Stimulated activated CD8-positive, alpha-beta memory T cell treated with anti-CD3 and anti-CD28 coated beads, Interleukin-15, amount 100 ng/mL, for 24 hours (primary cell): ENCODE results near the gene ZNF865.

Experiments
- DNase-seq: peaks from one replicate; pipeline ENCODE4 v3.0.0-alpha.2; 2020; ENCODE audit warnings: low read depth

The ZNF865 gene

GRCh38 chr19:55605207-55605636, 225 bp upstream of the ZNF865 start:
- DNase-seq, result peak; percentile 94

GRCh38 chr19:55606471-55606787, 982 bp downstream of the ZNF865 start:
- no peak for DNase-seq

- DNase-seq, result no peak
Measured at GRCh38 chr19:55606817-55607216, 1.4 kb downstream of the ZNF865 start.

GRCh38 chr19:55609326-55609725, 3.9 kb downstream of the ZNF865 start:
- DNase-seq, result no peak

- no peak for DNase-seq
Measured at GRCh38 chr19:55611300-55611982, 6.0 kb downstream of the ZNF865 start.

- no peak for DNase-seq
Measured at GRCh38 chr19:55611983-55612645, 6.7 kb downstream of the ZNF865 start.

- DNase-seq, result no peak
Measured at GRCh38 chr19:55613396-55613795, 7.9 kb downstream of the ZNF865 start.

GRCh38 chr19:55613930-55614710, 8.7 kb downstream of the ZNF865 start:
- no peak for DNase-seq

- no peak for DNase-seq
Measured at GRCh38 chr19:55614711-55615542, 9.5 kb downstream of the ZNF865 start.

GRCh38 chr19:55615543-55616394, 10.3 kb downstream of the ZNF865 start:
- DNase-seq, result no peak

GRCh38 chr19:55616395-55616875, 11.0 kb downstream of the ZNF865 start:
- no peak for DNase-seq

GRCh38 chr19:55617426-55617825, 12.0 kb downstream of the ZNF865 start:
- DNase-seq, result no peak

- no peak for DNase-seq
Measured at GRCh38 chr19:55618426-55618825, 13.0 kb downstream of the ZNF865 start.

GRCh38 chr19:55619286-55619685, 13.8 kb downstream of the ZNF865 start:
- no peak for DNase-seq

- DNase-seq, result no peak
Measured at GRCh38 chr19:55620410-55621204, 15.2 kb downstream of the ZNF865 start.

- DNase-seq, result no peak
Measured at GRCh38 chr19:55621205-55621672, 15.8 kb downstream of the ZNF865 start.

- no peak for DNase-seq
Measured at GRCh38 chr19:55621673-55622231, 16.3 kb downstream of the ZNF865 start.

GRCh38 chr19:55622242-55622969, 17.0 kb downstream of the ZNF865 start:
- DNase-seq, result no peak

- DNase-seq, result no peak
Measured at GRCh38 chr19:55623130-55623529, 17.7 kb downstream of the ZNF865 start.
